Panc1 (cell line): ENCODE data around the gene GEMIN4. TPM values are rescaled to one million over a fixed set of nuclear protein-coding genes. Genes with fewer than 3 reads are reported as not detected.

Experiments used
- ATAC-seq: fragments of 200-7000 bp; cut with Tn5 transposase; 2 replicates; pipeline ENCODE4 v1.9.1; 2020; ENCODE audit warnings: mild to moderate bottlenecking, moderate library complexity
- BruUV-seq: library from RNA; stranded (reverse); fragments of 400-500 nt; replicated peaks from 2 replicates; lab custom pipeline; 2021; lab: Mats Ljungman, UMichigan
- CTCF ChIA-PET: fragments of 300-600 bp; sonication (Branson Sonifier 250); formaldehyde crosslinking; loops from one replicate; lab custom pipeline; 2022; ENCODE audit warnings: antibody characterized with exemption; lab: Charles Lee
- POLR2A ChIA-PET: fragments of 300-600 bp; sonication (Branson Sonifier 250); formaldehyde crosslinking; loops from one replicate; lab custom pipeline; 2022; ENCODE audit warnings: antibody characterized with exemption; lab: Charles Lee
- DNase-seq: peaks from one replicate; pipeline ENCODE4 v3.0.0-alpha.2; 2010; ENCODE audit warnings: low read depth, low spot score
- H3K27ac ChIP-seq: 2 replicates; pipeline ENCODE4 v1.5.1; 2011; ENCODE audit warnings: mild to moderate bottlenecking, low read length, inconsistent platforms
- H3K27me3 ChIP-seq: fragments of 200-500 bp; sonication (Bioruptor generic); 2 replicates; pipeline ENCODE4 v1.6.0; 2014; ENCODE audit warnings: low read length, inconsistent platforms; ENCODE audit not compliant: control insufficient read depth, insufficient read depth
- H3K36me3 ChIP-seq: fragments of 200-500 bp; sonication (Bioruptor generic); 2 replicates; pipeline ENCODE4 v1.5.1; 2014; ENCODE audit warnings: inconsistent platforms, mild to moderate bottlenecking, low read length, moderate library complexity; ENCODE audit not compliant: control insufficient read depth, insufficient read depth
- H3K4me1 ChIP-seq: 2 replicates; pipeline ENCODE4 v1.5.1; 2011; ENCODE audit warnings: inconsistent platforms, mild to moderate bottlenecking, low read length, moderate library complexity; ENCODE audit not compliant: control insufficient read depth, insufficient read depth
- H3K4me3 ChIP-seq, 2 experiments: 2 replicates each; pipeline ENCODE4 v1.5.1; 2011 to 2012; ENCODE audit warnings: low read depth in 2 of 2, low read length in 2 of 2, mild to moderate bottlenecking in 2 of 2, inconsistent platforms in 1 of 2, moderate library complexity in 1 of 2
- H3K9me3 ChIP-seq: fragments of 200-500 bp; sonication (Bioruptor generic); 2 replicates; pipeline ENCODE4 v1.5.1; 2014; ENCODE audit warnings: low read depth, mild to moderate bottlenecking, inconsistent platforms, low read length, moderate library complexity; ENCODE audit not compliant: control insufficient read depth, insufficient read depth
- CTCF ChIP-seq: fragments of 450-650 bp; IDR thresholded peaks from 2 replicates; pipeline ENCODE4 v1.5.1; 2017; ENCODE audit warnings: mild to moderate bottlenecking
- POLR2AphosphoS5 ChIP-seq: IDR thresholded peaks from 2 replicates; pipeline ENCODE4 v1.6.1; 2012; ENCODE audit warnings: mild to moderate bottlenecking, low read depth, low read length, moderate library complexity
- REST ChIP-seq, 2 experiments: IDR thresholded peaks; 2 replicates each; pipeline ENCODE4 v1.6.1; 2011 to 2012; ENCODE audit warnings: low read depth in 2 of 2, control low read depth in 1 of 2, low read length in 1 of 2, mild to moderate bottlenecking in 1 of 2, moderate library complexity in 1 of 2; ENCODE audit not compliant: insufficient read depth in 1 of 2
- SIN3A ChIP-seq: IDR thresholded peaks from 2 replicates; pipeline ENCODE4 v1.6.1; 2012; ENCODE audit warnings: low read depth, mild to moderate bottlenecking, low read length, moderate library complexity, borderline replicate concordance; ENCODE audit not compliant: insufficient read depth
- TCF7L2 ChIP-seq: IDR thresholded peaks from 2 replicates; pipeline ENCODE4 v1.6.1; 2011; ENCODE audit warnings: mild to moderate bottlenecking, low read depth, low read length, inconsistent platforms
- in situ Hi-C: cut with HindIII; loops from 2 replicates; pipeline ENCODE4 v1.10.0; 2016; ENCODE audit warnings: low sequenced_read_pairs, low pct_unique_long_range_greater_than_20kb
- intact Hi-C: fragments of 100-400 bp; cut with micrococcal nuclease; formaldehyde crosslinking; loops from one replicate; pipeline ENCODE4 v1.10.0; 2022; ENCODE audit not compliant: unreplicated experiment
- total RNA-seq: library from RNA; stranded (reverse); gene quantifications from one replicate; pipeline ENCODE4 v1.2.1, GENCODE V29; 2021; ENCODE audit not compliant: unreplicated experiment

Gene GEMIN4
- total RNA-seq, 1 experiment from 2014 or later: 34.9 TPM

GRCh38 chr17:726271-726919, 25.7 kb downstream of the GEMIN4 start:
- in situ Hi-C loops: no loop called here
- ATAC-seq (no peak), DNase-seq (no peak)
- CTCF ChIA-PET: no interaction called here
- Histone ChIP-seq H3K9me3 (no peaks in the 10 kb centered on the region), H3K27me3 (no peaks in the 10 kb centered on the region), H3K27ac (no peak overlapping the region), H3K4me1 (no peaks in the 10 kb centered on the region), H3K4me3 (no peak overlapping the region), H3K36me3 (no peaks in the 10 kb centered on the region)
- TF ChIP-seq CTCF (no peak), POLR2AphosphoS5 (no peak), REST (IDR thresholded peaks at IDR 0.05; ENCODE audit: insufficient read depth in 1 of 2, low read depth in 2 of 2, low read length in 1 of 2) (no peak), TCF7L2 (no peak), SIN3A (no peak)
- intact Hi-C loops: no loop called here
- POLR2A ChIA-PET: no interaction called here
- no TSS peak for BruUV-seq

GRCh38 chr17:725746-726145, 26.3 kb downstream of the GEMIN4 start:
- no peak for TF ChIP-seq SIN3A
- no peak for TF ChIP-seq POLR2AphosphoS5
- no peak for TF ChIP-seq TCF7L2
- no peak for TF ChIP-seq CTCF
- no peak for TF ChIP-seq REST (IDR thresholded peaks at IDR 0.05; ENCODE audit: insufficient read depth in 1 of 2, low read depth in 2 of 2, low read length in 1 of 2)
- ChIA-PET POLR2A (no interaction called here), CTCF (no interaction called here)
- no peaks in the 10 kb centered on the region for H3K4me1 ChIP-seq
- no peaks in the 10 kb centered on the region for H3K36me3 ChIP-seq
- H3K27me3 ChIP-seq: no peaks in the 10 kb centered on the region
- no peaks in the 10 kb centered on the region for H3K9me3 ChIP-seq
- no peak for DNase-seq
- intact Hi-C loops: no loop called here
- BruUV-seq: no TSS peak
- H3K27ac ChIP-seq: no peak overlapping the region
- in situ Hi-C loops: no loop called here
- ATAC-seq: no peak
- no peak overlapping the region for H3K4me3 ChIP-seq
